NCI-H187 treated with DMSO at 0.1 percent for 48 hours (cell line): ENCODE data around the gene GPR17.

ENCODE experiments used
- DNase-seq: peaks from one replicate; lab custom pipeline; 2025; lab: John Stamatoyannopoulos, UW

GPR17 gene

GRCh38 chr2:127654084-127654837 lies 8.3 kb downstream of the GPR17 start:
- DNase-seq: no peak

GRCh38 chr2:127654838-127655175 lies 8.9 kb downstream of the GPR17 start:
- DNase-seq: no peak

DNA sequence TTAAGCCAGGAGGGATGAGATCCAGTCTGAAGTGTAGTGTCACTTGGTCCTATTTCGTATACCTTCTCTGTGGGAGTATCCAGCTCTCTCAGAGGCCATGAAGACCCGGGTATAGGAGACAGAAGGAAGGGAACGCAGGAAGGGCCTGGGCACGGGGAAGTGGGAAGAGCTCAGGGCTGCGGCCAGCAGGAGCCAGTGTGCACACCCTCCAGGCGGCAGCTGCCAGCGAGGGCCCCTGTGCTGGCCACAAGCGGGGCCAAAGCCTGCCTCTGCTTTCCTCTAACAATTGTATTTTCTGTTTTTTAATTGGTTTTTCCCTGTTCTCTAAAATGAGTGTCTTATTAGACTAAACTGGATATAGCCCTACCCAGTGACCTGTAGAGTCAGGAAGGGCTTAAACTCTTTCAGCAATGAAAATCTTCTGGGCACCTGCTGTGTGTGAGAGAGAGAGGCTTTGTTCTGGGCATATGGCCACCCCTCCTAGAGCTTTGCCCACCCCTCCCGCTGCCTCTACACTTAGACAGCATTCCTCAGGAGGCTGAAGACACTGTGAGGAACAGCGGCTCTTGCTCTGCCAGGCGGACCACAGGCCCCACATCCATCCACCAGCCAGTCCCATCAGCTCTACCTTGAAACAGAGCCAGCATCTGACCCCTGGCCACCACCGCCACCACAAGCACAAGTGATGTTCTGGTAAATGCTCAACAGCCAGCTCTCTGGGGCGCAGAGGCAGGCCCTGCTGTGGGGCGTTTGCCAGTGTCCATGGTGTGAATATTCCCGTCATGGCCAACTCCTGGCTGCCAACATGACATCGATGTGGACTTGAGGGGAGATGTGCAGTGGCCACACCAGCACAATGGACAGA lies 9.5 kb downstream of the GPR17 start:
- no peak for DNase-seq

DNA sequence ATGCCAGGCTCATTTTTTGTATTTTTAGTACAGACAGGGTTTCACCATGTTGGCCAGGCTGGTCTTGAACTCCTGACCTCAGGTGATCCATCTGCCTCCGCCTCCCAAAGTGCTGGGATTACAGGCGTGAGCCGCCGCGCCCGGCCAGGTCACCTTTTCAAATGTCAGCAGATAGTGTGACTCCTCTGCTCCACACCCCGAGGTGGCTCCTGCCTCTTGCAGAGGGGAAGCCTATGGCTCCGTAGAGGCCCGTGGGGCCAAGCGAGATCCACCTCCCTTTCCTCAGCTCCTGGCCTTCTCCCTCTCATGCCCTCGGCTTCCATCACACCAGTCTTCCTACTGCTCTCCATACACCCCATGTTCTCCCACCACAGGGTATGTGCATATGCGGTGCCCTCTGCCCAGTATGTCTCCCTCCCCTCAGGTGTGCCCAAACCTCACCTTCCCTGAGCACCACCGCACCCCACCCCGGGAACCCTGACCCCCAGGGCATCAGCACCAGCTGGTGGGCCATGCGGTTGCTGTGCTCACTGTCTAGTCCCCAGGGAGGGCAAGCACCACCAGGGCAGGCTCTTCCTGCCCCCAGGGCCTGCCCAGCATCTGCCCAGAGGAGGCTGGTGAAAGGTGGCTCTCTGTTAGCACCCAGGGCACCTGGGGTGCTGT lies 10.7 kb downstream of the GPR17 start:
- DNase-seq: no peak

DNA sequence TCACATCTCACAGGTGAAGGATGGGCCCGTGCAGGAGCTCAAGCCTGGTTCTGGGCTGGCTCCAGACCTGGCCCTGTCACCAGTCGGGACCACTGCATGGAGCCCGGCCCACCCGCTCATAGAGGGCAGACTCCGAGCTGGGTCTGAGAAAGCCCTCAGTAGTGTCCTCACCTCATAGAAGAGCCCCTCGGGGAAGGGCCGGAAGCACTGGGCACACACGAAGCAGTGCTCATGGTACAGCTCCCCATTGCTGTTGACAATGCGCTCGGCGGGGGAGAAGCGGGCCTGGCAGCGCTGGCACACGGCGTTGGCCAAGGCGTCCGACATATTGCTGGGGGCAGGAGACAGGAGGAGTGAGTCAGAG lies 11.3 kb downstream of the GPR17 start:
- DNase-seq: no peak

GRCh38 chr2:127658146-127658545 lies 12.2 kb downstream of the GPR17 start:
- DNase-seq: no peak

GRCh38 chr2:127658641-127659407 lies 12.9 kb downstream of the GPR17 start:
- DNase-seq: no peak

GRCh38 chr2:127659408-127660290 lies 13.7 kb downstream of the GPR17 start:
- DNase-seq: no peak

DNA sequence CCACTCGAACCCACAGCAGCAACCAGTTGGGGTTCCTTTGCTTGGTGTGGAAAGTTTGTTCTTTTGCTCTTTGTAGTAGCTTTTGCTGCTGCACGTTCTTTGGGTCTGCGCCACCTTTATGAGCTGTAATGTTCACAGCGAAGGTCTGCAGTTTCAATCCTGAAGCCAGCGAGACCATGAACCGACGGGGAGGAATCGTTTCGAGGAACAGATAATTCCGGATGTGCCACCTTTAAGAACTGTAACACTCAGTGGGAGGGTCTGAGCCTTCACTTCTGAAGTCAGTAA lies 14.3 kb downstream of the GPR17 start:
- no peak for DNase-seq

DNA sequence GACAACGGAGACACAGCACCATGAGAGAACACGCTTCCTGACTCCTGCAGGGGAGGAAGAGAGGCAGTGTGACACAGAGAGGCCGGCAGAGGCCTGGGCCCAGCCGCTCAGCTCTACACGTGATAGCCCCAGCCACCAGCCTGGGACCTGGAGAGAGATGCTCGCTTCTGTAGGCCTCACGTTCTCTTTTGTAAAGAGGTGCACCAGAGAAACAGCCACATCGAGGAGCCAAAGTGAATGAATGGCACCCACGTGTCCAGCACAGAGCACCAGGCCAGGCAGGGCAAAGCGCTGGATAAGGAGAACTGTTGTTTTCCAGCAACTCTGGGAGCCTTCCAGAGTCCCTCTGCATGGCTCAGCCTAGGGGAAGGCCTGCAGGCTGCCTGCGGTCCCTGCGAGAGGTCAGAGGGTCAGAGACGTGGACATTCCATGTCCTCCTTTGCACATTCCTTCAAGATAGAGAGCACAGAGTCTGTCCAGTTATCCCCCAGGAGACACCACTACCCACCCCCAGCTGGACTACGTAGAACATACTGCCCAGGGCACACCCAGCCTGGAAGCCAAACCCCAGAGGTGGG lies 15.2 kb downstream of the GPR17 start:
- no peak for DNase-seq

GRCh38 chr2:127661949-127662510 lies 16.1 kb downstream of the GPR17 start:
- no peak for DNase-seq

DNA sequence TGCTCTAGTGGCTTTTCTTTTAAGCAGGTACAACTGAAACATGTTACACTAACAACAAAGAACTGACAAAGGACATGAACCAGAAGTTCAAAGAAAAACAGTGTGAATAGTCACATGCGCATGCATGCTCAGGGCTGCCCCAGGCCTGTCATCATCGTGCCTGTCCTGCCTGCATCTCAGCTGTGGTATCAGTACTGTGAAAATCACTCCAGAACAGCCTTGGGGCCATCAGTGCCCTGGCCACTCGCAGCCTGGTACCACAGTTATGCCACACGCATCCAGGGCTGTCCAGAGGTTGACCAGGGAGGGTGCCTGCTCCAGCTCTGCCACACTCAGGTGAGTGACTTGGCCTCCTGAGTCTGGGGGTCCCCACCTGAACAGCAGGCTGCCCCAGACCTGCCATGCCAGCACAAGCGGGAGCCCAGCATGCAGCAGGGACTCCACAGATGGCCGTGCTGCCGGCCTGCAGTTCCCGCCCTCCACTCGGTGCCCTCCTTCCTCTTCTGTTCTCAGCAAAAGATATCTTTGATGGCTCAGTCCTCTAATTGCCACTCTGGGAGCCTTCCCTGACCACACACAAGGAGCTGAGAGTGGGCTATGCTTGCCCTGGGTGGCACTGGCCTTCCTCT lies 17.1 kb downstream of the GPR17 start:
- DNase-seq: no peak

- no peak for DNase-seq
Observed at GRCh38 chr2:127663566-127664064, 17.7 kb downstream of the GPR17 start.

DNA sequence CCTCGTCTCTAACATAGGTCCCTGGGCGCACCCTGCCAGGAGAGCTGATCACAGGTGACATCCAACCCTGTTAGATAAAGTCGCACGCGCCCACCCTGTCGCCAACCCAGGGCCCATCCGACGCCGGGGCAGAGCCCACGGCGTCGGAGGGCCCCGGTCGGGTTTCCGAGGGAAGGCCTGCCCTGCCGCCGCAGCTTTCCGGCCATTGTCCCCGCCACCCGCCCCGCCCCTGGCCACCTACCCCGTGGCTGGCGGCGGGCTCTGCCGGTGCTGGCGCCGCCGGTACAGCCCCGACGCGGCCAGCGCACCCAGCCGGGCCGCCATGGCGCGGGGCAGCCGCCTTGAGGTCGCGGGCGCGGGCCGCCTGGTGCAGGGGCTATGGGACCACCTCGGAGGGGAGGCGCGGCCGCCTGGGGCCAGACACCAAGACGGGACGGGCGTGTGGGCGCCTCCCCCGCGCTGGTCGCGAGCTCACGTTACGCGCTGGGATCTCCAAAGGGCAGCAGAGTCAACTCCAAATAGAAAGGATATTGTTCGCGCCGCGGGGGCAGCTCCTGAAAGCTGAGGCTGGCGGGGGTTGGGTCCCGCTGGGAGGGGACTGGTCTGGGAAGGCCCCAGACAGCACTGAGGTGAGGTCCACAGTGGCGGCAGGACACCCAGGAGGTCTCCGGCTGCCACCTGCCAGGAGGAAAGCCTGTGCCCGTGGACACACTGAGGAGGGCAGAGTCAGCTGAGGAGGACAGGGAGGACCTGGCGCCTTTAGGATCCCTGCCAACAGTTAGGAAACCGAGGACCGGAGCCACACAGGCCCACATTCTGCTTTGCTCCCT lies 18.3 kb downstream of the GPR17 start:
- no peak for DNase-seq

DNA sequence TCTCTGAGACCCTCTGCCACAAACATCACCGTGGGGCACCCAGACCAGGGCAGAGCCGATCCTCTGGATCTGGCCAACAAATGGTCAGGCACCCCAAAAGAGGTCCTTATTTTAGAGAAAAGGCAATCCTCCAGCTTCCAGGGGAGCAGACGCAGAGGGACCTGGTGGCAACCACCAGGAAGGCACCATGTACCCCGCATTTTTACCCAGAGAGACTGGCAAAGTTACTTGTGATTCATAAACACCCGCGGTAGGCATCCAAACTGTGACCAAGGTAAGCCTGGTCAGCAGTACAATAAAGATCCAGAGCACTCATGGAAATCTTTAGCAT lies 18.9 kb downstream of the GPR17 start:
- DNase-seq: no peak

DNA sequence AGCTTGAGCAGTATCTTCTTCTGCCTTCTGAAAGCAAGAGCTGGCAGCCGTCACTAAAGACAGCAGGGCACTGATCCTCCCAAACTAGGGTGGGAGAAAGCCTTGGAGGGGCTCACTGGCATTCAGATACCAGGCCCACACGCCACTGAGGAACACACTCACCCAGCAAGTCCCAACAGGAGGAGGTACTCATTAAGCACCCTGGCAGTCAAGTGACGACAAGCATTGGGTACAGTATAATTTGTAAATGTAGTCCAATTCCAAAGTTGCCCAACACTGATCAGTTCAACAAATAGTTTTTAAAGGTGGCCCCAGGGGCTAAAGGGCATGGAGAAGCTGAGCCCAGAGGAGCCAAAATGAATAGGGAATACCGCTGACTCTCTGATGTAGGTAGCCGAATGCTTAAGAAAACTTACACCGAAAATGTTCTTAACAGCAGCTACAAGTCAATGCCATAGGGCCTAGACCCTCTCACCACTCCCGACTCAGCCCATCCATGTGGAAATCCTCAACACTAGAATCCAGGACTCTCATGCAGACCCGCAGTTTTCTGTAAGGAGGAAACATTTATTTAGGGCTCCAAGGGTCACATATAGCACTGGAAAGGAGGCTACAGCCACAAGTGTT lies 19.4 kb downstream of the GPR17 start:
- no peak for DNase-seq

DNA sequence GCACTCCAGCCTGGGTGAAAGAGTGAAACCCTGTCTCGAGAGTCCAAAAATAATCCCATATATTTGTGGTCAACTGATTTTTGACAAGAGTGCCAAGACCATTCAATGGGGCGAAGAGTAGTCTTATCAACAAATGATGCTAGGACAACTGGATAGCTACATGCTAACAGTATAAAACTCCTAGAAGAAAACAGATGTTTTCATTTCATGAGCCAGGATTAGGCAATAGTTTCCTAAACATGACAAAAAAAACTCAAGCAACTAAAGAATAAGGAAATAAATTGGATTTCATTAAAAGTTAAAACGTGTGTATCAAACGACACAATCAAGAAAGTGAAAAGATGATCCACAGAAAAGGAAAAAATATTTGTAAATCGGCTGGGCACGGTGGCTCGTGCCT lies 23.1 kb downstream of the GPR17 start:
- no peak for DNase-seq

- no peak for DNase-seq
Observed at GRCh38 chr2:127670055-127670956, 24.4 kb downstream of the GPR17 start.
